ENCODE data around the gene GPR27.

GRCh38 chr3:71707595-71707994 lies 46.1 kb upstream of the GPR27 start:
- TF ChIP-seq CTCF (conservative IDR thresholded peaks at IDR 0.05; ENCODE audit: low read depth in 2 of 2) (no peak), REST (IDR thresholded peaks at IDR 0.05; ENCODE audit: unreplicated experiment) (no peak), CREB1 (CRISPR knock-in tag; IDR thresholded peaks at IDR 0.05; ENCODE audit: low read depth) (no peak), ZNF462 (CRISPR knock-in tag; IDR thresholded peaks at IDR 0.05) (no peak), EZH2 (IDR thresholded peaks at IDR 0.05; ENCODE audit: low read depth, unreplicated experiment) (no peak), POLR2AphosphoS5 (IDR thresholded peaks at IDR 0.05; ENCODE audit: low read depth) (no peak), EZH2phosphoT487 (IDR thresholded peaks at IDR 0.05; ENCODE audit: unreplicated experiment) (no peak)
